SK-MEL-5 (cell line): ENCODE results near the gene SHANK3. TPM values are rescaled to one million over a fixed set of nuclear protein-coding genes. Genes with fewer than 3 reads are reported as not detected.
A peak's percentile ranks its signal among the peaks of the same experiment; 100 is the strongest.
"Not testable (repeated sequence)": the region's sequence is repeated elsewhere in the genome, so short reads cannot be mapped to it uniquely, and the experiment has no call there.

Experiments
- DNase-seq: peaks from one replicate; pipeline ENCODE4 v3.0.0-alpha.2; 2016; ENCODE audit warnings: low read depth, low spot score
- in situ Hi-C: cut with HindIII; loops from 2 replicates; pipeline ENCODE4 v1.10.0; 2016; ENCODE audit warnings: low sequenced_read_pairs, high pct_unique_total_duplicates, low pct_unique_long_range_greater_than_20kb
- polyA plus RNA-seq, 2 experiments: library from polyadenylated mRNA; depleted of rRNA; stranded (reverse); fragments of >200 nt; gene quantifications; 2 replicates each; pipeline ENCODE4 v1.2.3, GENCODE V29; 2015
- total RNA-seq: library from RNA; depleted of rRNA; stranded (reverse); fragments of >200 nt; shearing (Covaris generic); gene quantifications from 2 replicates; pipeline ENCODE4 v1.2.3, GENCODE V29; 2014; rRNA removed

SHANK3 gene
- total RNA-seq = 2.1 and 2.6 TPM in 2 replicates
- polyA plus RNA-seq (2015; cell fraction: cytosol; rRNA removed) = 9.2 and 12.1 TPM in 2 replicates
- 15.2 and 16.8 TPM in 2 replicates for polyA plus RNA-seq (2015; cell fraction: nucleus; rRNA removed)

DNA sequence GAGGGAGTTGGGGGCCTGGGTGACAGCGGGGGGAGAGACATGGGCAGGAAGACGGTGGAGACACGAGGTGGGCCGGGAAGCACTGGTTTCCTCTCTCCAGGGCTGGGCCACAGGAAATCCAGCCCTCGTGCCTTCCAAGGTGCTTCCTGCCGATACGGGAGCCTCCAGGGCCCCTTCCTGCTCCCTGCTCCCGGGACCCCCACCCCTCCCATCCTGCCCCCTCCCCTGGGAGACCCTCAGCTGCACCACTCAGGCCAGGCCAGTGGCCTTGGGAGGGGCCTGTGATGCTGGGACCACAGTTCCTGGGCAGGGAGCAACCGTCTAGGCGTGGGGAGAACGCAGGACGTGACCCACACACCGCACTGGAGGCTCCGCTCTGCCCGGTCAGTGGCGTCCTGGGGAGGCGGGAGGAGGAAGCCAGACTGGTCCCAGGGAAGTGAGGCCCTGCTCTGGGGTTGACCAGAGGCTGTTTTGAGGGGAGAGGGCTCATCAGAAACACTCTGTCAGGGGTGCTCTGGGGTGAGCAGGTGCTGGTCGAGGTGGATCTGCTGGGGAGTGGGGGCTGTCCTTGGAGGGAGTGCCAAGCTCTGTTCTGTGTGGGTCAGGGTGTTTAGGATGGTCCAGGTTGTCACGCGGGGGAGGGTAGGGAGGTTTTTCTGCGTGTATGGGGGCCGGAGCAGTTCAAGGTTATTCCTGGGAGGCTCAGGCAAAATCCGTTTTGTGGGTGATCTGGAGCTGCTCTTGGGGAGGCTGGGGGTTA, at the start of gene SHANK3:
SHANK3 (plus strand) TSS at position 353 of the 760 bp plus-strand sequence.
- in situ Hi-C loops = no loop called here
- no peak for DNase-seq

DNA sequence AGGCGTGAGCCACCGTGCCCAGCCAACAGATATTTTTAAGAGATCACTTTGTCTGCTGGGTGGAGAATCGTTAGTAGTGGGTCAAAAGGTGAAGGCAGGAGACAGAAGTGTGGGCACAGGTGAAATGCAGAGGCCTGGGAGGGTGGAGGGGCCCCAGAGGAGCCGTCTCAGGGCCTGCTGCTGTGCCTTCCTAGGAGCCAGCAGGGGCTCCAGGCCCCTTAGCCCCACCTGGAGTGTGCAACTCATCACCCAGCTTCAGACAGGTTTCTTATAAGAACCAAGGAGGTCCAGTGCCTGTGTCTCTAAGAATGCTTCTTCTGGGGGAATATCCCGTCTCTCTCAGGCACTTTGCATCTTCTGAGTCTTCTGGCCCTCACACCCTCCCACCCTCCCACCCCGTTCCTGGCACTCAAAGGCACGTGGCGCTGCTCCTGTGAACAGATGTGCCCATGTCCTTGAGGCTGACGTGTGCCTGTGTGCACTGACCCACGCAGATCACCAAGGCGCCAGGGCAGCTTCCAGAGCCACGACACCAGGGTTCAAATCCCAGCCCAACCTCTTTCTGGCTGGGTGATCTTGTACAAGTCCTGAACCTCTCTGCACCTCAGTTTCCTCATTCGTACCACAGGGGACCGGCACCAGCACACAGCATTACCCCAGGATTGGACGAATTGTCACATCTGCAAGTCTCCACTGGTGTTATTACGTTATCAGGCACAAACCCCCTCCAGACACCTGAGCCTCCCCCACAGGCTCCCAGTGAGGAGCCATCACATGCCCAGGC, 48.1 kb upstream of the SHANK3 start:
- DNase-seq = no peak
- in situ Hi-C loops = no loop called here

DNA sequence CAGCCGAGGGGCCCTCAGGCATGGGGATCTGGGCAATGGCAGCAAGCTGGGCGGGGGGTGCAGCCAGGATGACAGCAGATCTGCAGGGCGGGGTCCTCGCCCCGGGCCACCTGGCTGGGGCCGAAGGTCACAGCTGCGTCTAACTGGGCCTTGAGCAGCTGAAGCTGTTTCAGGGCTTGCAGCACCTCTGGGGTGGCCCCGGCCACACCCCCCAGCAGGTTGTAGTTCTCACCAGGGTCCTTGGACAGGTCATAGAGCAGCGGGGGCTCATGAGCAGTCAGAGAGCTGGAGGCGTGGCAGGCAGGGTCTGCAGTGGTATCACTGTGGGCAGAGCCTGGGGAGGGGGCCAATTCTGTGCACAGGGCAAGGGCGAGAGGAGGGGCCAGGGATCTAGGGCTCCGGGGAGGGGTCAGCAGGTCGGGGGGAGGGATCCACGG, 47.5 kb upstream of the SHANK3 start:
- no peak for DNase-seq
- in situ Hi-C loops = no loop called here

DNA sequence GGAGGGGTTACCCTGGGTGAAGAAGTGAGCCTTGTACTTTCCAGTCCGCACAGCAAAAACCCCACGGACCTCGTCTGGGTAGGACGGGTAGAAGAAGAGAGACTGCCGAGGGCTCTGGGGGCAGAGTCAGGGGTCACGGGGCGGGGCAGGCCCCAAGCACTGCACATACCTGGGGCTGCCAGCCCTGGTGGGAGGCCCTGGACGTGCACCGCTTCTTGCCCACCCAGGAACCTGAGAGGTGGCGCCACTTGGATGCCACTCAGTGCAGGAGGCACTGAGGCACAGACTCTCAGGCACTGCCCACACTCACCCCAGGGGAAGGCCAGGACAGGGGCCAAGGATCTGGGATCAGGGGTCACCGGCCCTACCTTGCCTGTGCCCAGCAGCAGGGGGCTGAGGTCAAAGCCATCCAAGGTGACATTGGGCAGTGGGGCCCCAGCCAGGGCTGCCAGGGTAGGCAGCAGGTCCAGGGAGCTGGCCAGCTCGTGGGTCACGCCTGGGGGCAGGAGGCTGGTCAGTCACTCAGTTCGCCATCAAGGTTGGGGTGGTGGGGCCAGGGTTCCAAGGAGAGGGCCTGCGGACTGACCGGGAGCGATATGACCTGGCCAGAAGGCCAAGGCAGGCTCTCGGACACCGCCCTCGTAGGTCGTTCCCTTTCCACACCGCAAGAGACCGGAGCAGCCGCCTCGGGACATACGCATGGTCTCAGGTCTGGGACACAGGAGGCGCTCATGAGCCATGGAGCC, 46.9 kb upstream of the SHANK3 start:
- peak; percentile 26 for DNase-seq
- in situ Hi-C loops = no loop called here

GRCh38 chr22:50626314-50626849, 46.2 kb upstream of the SHANK3 start:
- in situ Hi-C loops = no loop called here
- no peak for DNase-seq

DNA sequence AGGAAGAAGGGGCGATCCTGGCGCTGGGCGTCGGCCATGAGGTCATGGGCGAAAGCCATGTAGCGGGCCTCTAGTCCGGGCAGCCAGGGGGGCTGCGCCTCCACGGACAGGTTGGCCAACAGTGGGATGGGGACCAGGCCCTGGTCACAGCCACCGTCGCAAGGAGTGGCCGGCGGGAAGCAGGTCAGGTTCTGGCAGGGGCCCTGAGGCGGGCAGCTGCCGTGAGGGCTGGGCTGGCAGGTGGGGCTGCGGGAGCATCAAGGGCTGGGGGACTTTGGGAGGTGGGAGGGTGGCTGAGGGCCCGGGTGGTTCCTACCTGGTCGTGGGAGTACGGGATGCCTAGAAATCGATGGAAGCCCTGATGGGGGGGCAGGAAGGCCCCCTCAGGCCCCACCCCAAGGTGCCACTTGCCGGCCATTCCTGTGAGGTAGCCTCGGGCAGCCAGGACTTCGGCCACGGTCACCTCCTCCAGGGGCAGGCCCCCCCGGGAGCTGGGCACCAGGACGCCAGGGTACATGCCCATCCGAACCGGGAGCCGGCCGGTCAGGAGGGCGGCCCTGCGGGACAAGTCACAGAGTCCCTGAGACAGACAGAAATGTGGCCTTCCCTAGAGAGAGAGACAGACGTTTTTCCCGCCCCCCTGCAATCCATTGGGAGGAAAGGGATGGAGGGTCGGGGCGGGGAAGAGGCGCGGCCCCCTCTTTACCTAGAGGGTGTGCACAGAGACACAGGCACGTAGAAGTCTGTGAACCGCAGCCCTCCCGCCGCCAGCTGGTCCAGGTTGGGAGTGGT, 45.6 kb upstream of the SHANK3 start:
- in situ Hi-C loops = no loop called here
- no peak for DNase-seq

GRCh38 chr22:50627642-50628542, 44.7 kb upstream of the SHANK3 start, which contains the start of gene ARSA:
Gene ARSA, minus strand, starts transcription at chr22:50628152. Its CDS starts 373 bp downstream, at chr22:50627779.
- peak; percentile 83 for DNase-seq
- in situ Hi-C loops = no loop called here

GRCh38 chr22:50628543-50629134, 44.0 kb upstream of the SHANK3 start:
- no peak for DNase-seq
- in situ Hi-C loops = no loop called here

DNA sequence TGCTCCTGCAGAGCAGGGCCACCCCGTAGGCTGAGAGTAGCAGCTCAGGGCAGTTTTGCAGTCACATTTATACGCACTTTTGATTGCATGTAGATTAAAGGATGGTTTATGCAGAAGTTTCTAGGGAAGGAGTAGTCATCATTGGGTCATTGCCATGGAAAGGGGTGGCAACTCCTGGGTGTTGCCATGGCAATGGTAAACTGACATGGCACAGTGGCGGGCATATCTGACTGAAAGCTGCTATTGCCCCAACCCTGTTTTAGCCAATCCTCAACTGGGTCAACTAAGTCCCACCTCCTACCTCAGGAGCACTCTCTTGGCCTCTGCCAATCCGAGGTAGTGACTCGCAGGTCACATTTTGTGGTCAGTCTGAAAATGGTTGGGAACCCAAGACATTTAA, 42.2 kb upstream of the SHANK3 start:
- DNase-seq = no peak
- in situ Hi-C loops = no loop called here

DNA sequence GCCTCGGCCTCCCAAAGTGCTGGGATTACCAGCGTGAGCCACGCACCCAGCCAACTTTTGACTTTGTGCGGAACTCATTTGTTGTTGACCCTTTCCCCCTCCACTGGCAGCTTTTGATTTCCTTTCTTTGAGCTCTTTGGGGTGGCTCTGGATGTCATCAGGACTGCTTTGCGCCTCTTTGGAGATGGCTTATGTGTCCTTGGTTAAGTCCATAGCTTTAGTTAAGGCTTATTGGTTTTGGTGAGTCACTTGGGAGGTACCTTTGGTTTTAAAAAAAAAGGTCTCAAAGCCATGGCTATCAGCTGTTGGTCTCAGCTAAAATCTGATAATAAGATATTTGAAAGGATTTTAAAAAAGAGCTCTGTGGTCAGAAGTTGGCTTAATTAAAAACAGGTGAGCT, 39.5 kb upstream of the SHANK3 start:
- in situ Hi-C loops = no loop called here
- no peak for DNase-seq

- in situ Hi-C loops = no loop called here
Observed at GRCh38 chr22:50633771-50634170, 38.9 kb upstream of the SHANK3 start.

DNA sequence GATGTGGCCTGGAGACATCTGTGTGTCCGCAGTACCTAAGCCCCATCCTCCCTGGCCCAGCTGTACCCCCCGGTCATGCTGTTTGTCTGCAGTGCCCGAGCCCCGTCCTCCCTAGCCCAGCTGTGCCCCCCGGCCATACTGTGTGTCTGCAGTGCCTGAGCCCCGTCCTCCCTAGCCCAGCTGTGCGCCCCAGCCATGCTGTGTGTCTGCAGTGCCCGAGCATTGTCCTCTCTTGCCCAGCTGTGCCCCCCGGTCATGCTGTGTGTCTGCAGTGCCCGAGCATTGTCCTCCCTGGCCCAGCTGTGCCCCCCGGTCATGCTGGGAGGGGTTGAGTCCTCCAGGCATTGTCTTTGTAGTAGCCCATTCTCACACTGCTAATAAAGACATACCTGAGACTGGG, 37.0 kb upstream of the SHANK3 start:
- no peak for DNase-seq
- in situ Hi-C loops = no loop called here

More at GRCh38 chr22:50633771-50634170, 38.9 kb upstream of the SHANK3 start:
- no peak for DNase-seq

GRCh38 chr22:50640296-50640695, 32.3 kb upstream of the SHANK3 start:
- in situ Hi-C loops, DNase-seq: not testable (repeated sequence)

- in situ Hi-C loops = no loop called here
- DNase-seq = no peak
Observed at GRCh38 chr22:50640857-50641647, 31.6 kb upstream of the SHANK3 start.
